Measurements from ENCODE around the gene PDZK1IP1.
"Not testable (repeated sequence)": the region's sequence is repeated elsewhere in the genome, so short reads cannot be mapped to it uniquely, and the experiment has no call there.

Gene PDZK1IP1

GRCh38 chr1:47149162-47149561 lies 40.7 kb downstream of the PDZK1IP1 start:
- not testable (repeated sequence) for H3K4me1 ChIP-seq (ENCODE audit: insufficient read depth, low read length, poor library complexity, severe bottlenecking); H4K20me1 ChIP-seq (ENCODE audit: insufficient read depth, low read length, poor library complexity, severe bottlenecking); H3F3A ChIP-seq (ENCODE audit: low read depth); H3K9me3 ChIP-seq (ENCODE audit: insufficient read depth, low read depth, low read length); H3K4me2 ChIP-seq (ENCODE audit: low read depth, low read length, poor library complexity, severe bottlenecking); H2AFZ ChIP-seq (ENCODE audit: low read length); H3K79me2 ChIP-seq (ENCODE audit: insufficient read depth, low read length); H3K9me2 ChIP-seq (replicated peaks; ENCODE audit: low read depth, low read length); H3K27me3 ChIP-seq (ENCODE audit: insufficient read depth, low read length, poor library complexity, severe bottlenecking); H3K9ac ChIP-seq (ENCODE audit: low read depth, low read length, poor library complexity, severe bottlenecking); H3K4me3 ChIP-seq (ENCODE audit: low read length, poor library complexity, severe bottlenecking); H3K36me3 ChIP-seq (ENCODE audit: insufficient read depth, low read length)

GRCh38 chr1:47147047-47147785 lies 42.6 kb downstream of the PDZK1IP1 start:
- TF ChIP-seq EZH2phosphoT487 (IDR thresholded peaks at IDR 0.05; ENCODE audit: borderline replicate concordance) (no peak), CTCF (conservative IDR thresholded peaks at IDR 0.05; ENCODE audit: low read length) (no peak)
- no peak overlapping the region for H2AFZ ChIP-seq (ENCODE audit: low read length)

GRCh38 chr1:47146495-47146894 lies 43.3 kb downstream of the PDZK1IP1 start:
- H3K9ac ChIP-seq (ENCODE audit: low read depth, low read length, poor library complexity, severe bottlenecking); H3K9me3 ChIP-seq (ENCODE audit: insufficient read depth, low read depth, low read length); H3K9me2 ChIP-seq (replicated peaks; ENCODE audit: low read depth, low read length); H2AFZ ChIP-seq (ENCODE audit: low read length); H3K27me3 ChIP-seq (ENCODE audit: insufficient read depth, low read length, poor library complexity, severe bottlenecking); H3K79me2 ChIP-seq (ENCODE audit: insufficient read depth, low read length); H3K4me2 ChIP-seq (ENCODE audit: low read depth, low read length, poor library complexity, severe bottlenecking); H3F3A ChIP-seq (ENCODE audit: low read depth); H4K20me1 ChIP-seq (ENCODE audit: insufficient read depth, low read length, poor library complexity, severe bottlenecking); H3K36me3 ChIP-seq (ENCODE audit: insufficient read depth, low read length); H3K4me3 ChIP-seq (ENCODE audit: low read length, poor library complexity, severe bottlenecking); H3K4me1 ChIP-seq (ENCODE audit: insufficient read depth, low read length, poor library complexity, severe bottlenecking): not testable (repeated sequence)

More at GRCh38 chr1:47147047-47147785, 42.6 kb downstream of the PDZK1IP1 start:
- no peak overlapping the region for H3K9ac ChIP-seq (ENCODE audit: low read depth, low read length, poor library complexity, severe bottlenecking)
- no peaks in the 10 kb centered on the region for H3K27me3 ChIP-seq (ENCODE audit: insufficient read depth, low read length, poor library complexity, severe bottlenecking)
- no peaks in the 10 kb centered on the region for H3K9me2 ChIP-seq (replicated peaks; ENCODE audit: low read depth, low read length)
- H3K4me3 ChIP-seq (ENCODE audit: low read length, poor library complexity, severe bottlenecking) = no peak overlapping the region
- H3K4me1 ChIP-seq (ENCODE audit: insufficient read depth, low read length, poor library complexity, severe bottlenecking) = no peaks in the 10 kb centered on the region
- H3K4me2 ChIP-seq (ENCODE audit: low read depth, low read length, poor library complexity, severe bottlenecking) = no peak overlapping the region
- no peaks in the 10 kb centered on the region for H3K79me2 ChIP-seq (ENCODE audit: insufficient read depth, low read length)
- no peaks in the 10 kb centered on the region for H3K9me3 ChIP-seq (ENCODE audit: insufficient read depth, low read depth, low read length)
- H4K20me1 ChIP-seq (ENCODE audit: insufficient read depth, low read length, poor library complexity, severe bottlenecking) = no peaks in the 10 kb centered on the region
- H3F3A ChIP-seq (ENCODE audit: low read depth) = no peaks in the 10 kb centered on the region
- H3K36me3 ChIP-seq (ENCODE audit: insufficient read depth, low read length) = no peaks in the 10 kb centered on the region

- not testable (repeated sequence) for H3K79me2 ChIP-seq (ENCODE audit: insufficient read depth, low read length); H3K4me3 ChIP-seq (ENCODE audit: low read length, poor library complexity, severe bottlenecking); H3K9ac ChIP-seq (ENCODE audit: low read depth, low read length, poor library complexity, severe bottlenecking); H2AFZ ChIP-seq (ENCODE audit: low read length); H4K20me1 ChIP-seq (ENCODE audit: insufficient read depth, low read length, poor library complexity, severe bottlenecking); H3K4me1 ChIP-seq (ENCODE audit: insufficient read depth, low read length, poor library complexity, severe bottlenecking); H3F3A ChIP-seq (ENCODE audit: low read depth); H3K4me2 ChIP-seq (ENCODE audit: low read depth, low read length, poor library complexity, severe bottlenecking); H3K9me3 ChIP-seq (ENCODE audit: insufficient read depth, low read depth, low read length); H3K36me3 ChIP-seq (ENCODE audit: insufficient read depth, low read length); H3K9me2 ChIP-seq (replicated peaks; ENCODE audit: low read depth, low read length); H3K27me3 ChIP-seq (ENCODE audit: insufficient read depth, low read length, poor library complexity, severe bottlenecking)
- TF ChIP-seq CTCF (conservative IDR thresholded peaks at IDR 0.05; ENCODE audit: low read length) = peak; percentile 48
Observed at GRCh38 chr1:47143654-47144053, 46.2 kb downstream of the PDZK1IP1 start.

- H4K20me1 ChIP-seq (ENCODE audit: insufficient read depth, low read length, poor library complexity, severe bottlenecking); H3K36me3 ChIP-seq (ENCODE audit: insufficient read depth, low read length); H3K9me3 ChIP-seq (ENCODE audit: insufficient read depth, low read depth, low read length): not testable (repeated sequence)
Observed at GRCh38 chr1:47140358-47140757, 49.5 kb downstream of the PDZK1IP1 start.

More at GRCh38 chr1:47140358-47140757, 49.5 kb downstream of the PDZK1IP1 start:
- H3K9ac ChIP-seq (ENCODE audit: low read depth, low read length, poor library complexity, severe bottlenecking); H3K4me3 ChIP-seq (ENCODE audit: low read length, poor library complexity, severe bottlenecking); H3F3A ChIP-seq (ENCODE audit: low read depth); H2AFZ ChIP-seq (ENCODE audit: low read length); H3K9me2 ChIP-seq (replicated peaks; ENCODE audit: low read depth, low read length); H3K27me3 ChIP-seq (ENCODE audit: insufficient read depth, low read length, poor library complexity, severe bottlenecking); H3K4me1 ChIP-seq (ENCODE audit: insufficient read depth, low read length, poor library complexity, severe bottlenecking); H3K79me2 ChIP-seq (ENCODE audit: insufficient read depth, low read length); H3K4me2 ChIP-seq (ENCODE audit: low read depth, low read length, poor library complexity, severe bottlenecking): not testable (repeated sequence)
